Lung (tissue), 12 donors: ENCODE measurements around the gene RPP21. TPM values are rescaled to one million over a fixed set of nuclear protein-coding genes. Genes with fewer than 3 reads are reported as not detected.
"Not testable (repeated sequence)": the region's sequence is repeated elsewhere in the genome, so short reads cannot be mapped to it uniquely, and the experiment has no call there.

Source experiments
- ATAC-seq: fragments of 200-7000 bp; cut with Tn5 transposase; one replicate; pipeline ENCODE4 v1.9.1; 2020; ENCODE audit warnings: moderate number of reproducible peaks; ENCODE audit not compliant: insufficient read depth, low FRiP score
- DNase-seq, 3 donors: peaks; one replicate each; pipeline ENCODE4 v3.0.0-alpha.2; 2013 to 2017
- H3K27ac ChIP-seq, 2 donors: one replicate each; pipeline ENCODE4 v1.5.1; 2013; ENCODE audit warnings: mild to moderate bottlenecking in 2 of 2, moderate library complexity in 2 of 2, control low read depth in 1 of 2, inconsistent platforms in 1 of 2, low read depth in 1 of 2, low read length in 1 of 2
- H3K27me3 ChIP-seq, 3 donors: one replicate each; pipeline ENCODE4 v1.5.1; 2013; ENCODE audit warnings: low read length in 2 of 3; ENCODE audit not compliant: control insufficient read depth in 3 of 3, insufficient read depth in 3 of 3
- H3K36me3 ChIP-seq, 4 donors: one replicate each; pipeline ENCODE4 v1.5.1; 2013; ENCODE audit warnings: low read length in 4 of 4, mild to moderate bottlenecking in 1 of 4, moderate library complexity in 1 of 4; ENCODE audit not compliant: control insufficient read depth in 4 of 4, insufficient read depth in 4 of 4
- H3K4me1 ChIP-seq, 5 donors: one replicate each; pipeline ENCODE4 v1.5.1; 2013; ENCODE audit warnings: low read length in 5 of 5, mild to moderate bottlenecking in 2 of 5, moderate library complexity in 1 of 5; ENCODE audit not compliant: control insufficient read depth in 5 of 5, insufficient read depth in 5 of 5
- H3K4me3 ChIP-seq: one replicate; pipeline ENCODE4 v1.5.1; 2013; ENCODE audit warnings: mild to moderate bottlenecking, control low read depth, moderate library complexity
- H3K9ac ChIP-seq, 2 donors: one replicate each; pipeline ENCODE4 v1.5.1; 2013; ENCODE audit warnings: low read length in 2 of 2, control low read depth in 1 of 2; ENCODE audit not compliant: insufficient read depth in 1 of 2
- H3K9me3 ChIP-seq, 4 donors: one replicate each; pipeline ENCODE4 v1.5.1; 2013; ENCODE audit warnings: low read length in 3 of 4, mild to moderate bottlenecking in 1 of 4, moderate library complexity in 1 of 4; ENCODE audit not compliant: control insufficient read depth in 4 of 4, insufficient read depth in 3 of 4
- WGBS, 2 donors: extraction: QIAGEN DNeasy Blood & Tissue Kit; methylation state at CpG; one replicate each; pipeline ENCODE4 v1.1.7; 2013; 5-methylcytosine and 5-hydroxymethylcytosine counted together
- polyA plus RNA-seq, 2 donors: library from polyadenylated mRNA; stranded (reverse); fragments of 200-250 nt; gene quantifications; one replicate each; pipeline ENCODE4 v1.2.1, GENCODE V29; 2013
- total RNA-seq, 2 donors: library from RNA; depleted of rRNA in 1 of 2; stranded (reverse); fragments of >200 nt in 1 of 2; gene quantifications; one replicate each; pipeline ENCODE4 v1.2.1, GENCODE V29; 2014 to 2021
- TF ChIP-seq, protein P1 (sequence below): IDR thresholded peaks from 2 replicates; pipeline ENCODE4 v1.5.1; 2012; ENCODE audit warnings: mild to moderate bottlenecking; ENCODE audit errors: control extremely low read depth, extremely low read depth
- donor health status: control.
- donor health status: control.
- donor health status: Bipolar disorder and iron deficiency.
- donor health status: healthy.
- donor health status: DM: yes; HTN: yes; CAD: no.

The RPP21 gene
- total and polyA plus RNA-seq, 4 donors: 13.3 to 141 (median 48.8) TPM

DNA sequence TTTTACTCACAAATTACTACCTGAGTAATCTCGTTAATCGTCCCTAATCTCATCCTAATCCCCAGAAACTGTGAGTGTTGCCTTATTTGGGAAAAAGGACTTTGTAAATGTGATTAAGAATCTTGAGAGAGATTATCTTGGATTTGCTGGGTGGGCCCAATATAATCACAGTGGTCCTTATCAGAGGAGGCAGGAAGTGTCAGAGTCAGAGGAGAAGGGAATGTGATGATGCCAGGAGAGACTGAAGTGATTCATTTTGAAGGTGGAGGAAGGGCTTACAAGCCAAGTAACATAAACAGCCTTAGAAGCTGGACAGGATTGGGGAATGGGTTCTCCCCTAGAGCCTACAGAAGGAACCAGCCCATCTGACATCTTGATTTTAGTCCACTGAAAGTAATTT lies 16.7 kb downstream of the RPP21 start:
- Histone ChIP-seq H3K4me1 (peaks cover 0 to 4% (median 0%) of the 10 kb centered on the region in 5 donors), H3K27me3 (peaks cover 0 to 52% (median 51%) of the 10 kb centered on the region in 3 donors), H3K9me3 (peaks cover 0 to 4% (median 1%) of the 10 kb centered on the region in 4 donors), H3K9ac (no peak overlapping the region), H3K27ac (no peak overlapping the region), H3K4me3 (no peak overlapping the region), H3K36me3 (no peaks in the 10 kb centered on the region)
- 84 to 89% methylated on average over 2 of the region's 2 CpGs for WGBS, 2 donors
- ATAC-seq (no peak), DNase-seq (no peak)
- TF ChIP-seq, protein P1, sequence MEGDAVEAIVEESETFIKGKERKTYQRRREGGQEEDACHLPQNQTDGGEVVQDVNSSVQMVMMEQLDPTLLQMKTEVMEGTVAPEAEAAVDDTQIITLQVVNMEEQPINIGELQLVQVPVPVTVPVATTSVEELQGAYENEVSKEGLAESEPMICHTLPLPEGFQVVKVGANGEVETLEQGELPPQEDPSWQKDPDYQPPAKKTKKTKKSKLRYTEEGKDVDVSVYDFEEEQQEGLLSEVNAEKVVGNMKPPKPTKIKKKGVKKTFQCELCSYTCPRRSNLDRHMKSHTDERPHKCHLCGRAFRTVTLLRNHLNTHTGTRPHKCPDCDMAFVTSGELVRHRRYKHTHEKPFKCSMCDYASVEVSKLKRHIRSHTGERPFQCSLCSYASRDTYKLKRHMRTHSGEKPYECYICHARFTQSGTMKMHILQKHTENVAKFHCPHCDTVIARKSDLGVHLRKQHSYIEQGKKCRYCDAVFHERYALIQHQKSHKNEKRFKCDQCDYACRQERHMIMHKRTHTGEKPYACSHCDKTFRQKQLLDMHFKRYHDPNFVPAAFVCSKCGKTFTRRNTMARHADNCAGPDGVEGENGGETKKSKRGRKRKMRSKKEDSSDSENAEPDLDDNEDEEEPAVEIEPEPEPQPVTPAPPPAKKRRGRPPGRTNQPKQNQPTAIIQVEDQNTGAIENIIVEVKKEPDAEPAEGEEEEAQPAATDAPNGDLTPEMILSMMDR: no peak

- 72 to 79% methylated on average over 2 of the region's 2 CpGs for WGBS, 2 donors
These were observed 18.5 kb downstream of the RPP21 start for GRCh38 chr6:30363459-30363858.

GRCh38 chr6:30364591-30364990 lies 19.6 kb downstream of the RPP21 start:
- ATAC-seq (no peak), DNase-seq (no peak)
- Histone ChIP-seq H3K9me3 (peaks cover 0 to 4% (median 1%) of the 10 kb centered on the region in 4 donors), H3K4me1 (no peaks in the 10 kb centered on the region), H3K27ac (no peak overlapping the region), H3K27me3 (peaks cover 0 to 40% (median 31%) of the 10 kb centered on the region in 3 donors), H3K36me3 (no peaks in the 10 kb centered on the region), H3K4me3 (no peak overlapping the region), H3K9ac (no peak overlapping the region)
- TF ChIP-seq, protein P1: no peak
- WGBS, 2 donors: 88% methylated on average over 2 of the region's 2 CpGs

More at GRCh38 chr6:30363459-30363858, 18.5 kb downstream of the RPP21 start:
- Histone ChIP-seq H3K4me1 (no peaks in the 10 kb centered on the region), H3K36me3 (no peaks in the 10 kb centered on the region), H3K9me3 (peaks cover 0 to 4% (median 1%) of the 10 kb centered on the region in 4 donors), H3K27me3 (peaks cover 0 to 50% (median 41%) of the 10 kb centered on the region in 3 donors), H3K27ac (no peak overlapping the region), H3K4me3 (no peak overlapping the region), H3K9ac (no peak overlapping the region)
- no peak for DNase-seq
- TF ChIP-seq, protein P1: no peak
- ATAC-seq: no peak

- not testable (repeated sequence) for DNase-seq, H3K27ac ChIP-seq, H3K9me3 ChIP-seq, H3K9ac ChIP-seq, H3K36me3 ChIP-seq, H3K4me1 ChIP-seq, ATAC-seq, H3K4me3 ChIP-seq
- peaks cover 0 to 18% (median 3%) of the 10 kb centered on the region in 3 donors for H3K27me3 ChIP-seq
- WGBS, 2 donors: 35 to 49% methylated on average over 1 of the region's 1 CpG
These were observed 24.3 kb downstream of the RPP21 start for GRCh38 chr6:30369280-30369679.
